Activated gamma-delta T cell (primary cell): ENCODE results near the gene GAD2.

Experiments used
- DNase-seq: peaks from one replicate; lab custom pipeline; 2025; lab: John Stamatoyannopoulos, UW
- total RNA-seq, 2 donors: gene quantifications; one replicate each; lab custom pipeline; 2026; lab: John Stamatoyannopoulos, UW

Gene GAD2
- total RNA-seq: 0 to 0.22 reads per million in 2 donors

- DNase-seq: no peak
Measured at GRCh38 chr10:26216585-26217395, at the start of gene GAD2. Gene GAD2 (plus strand): TSS chr10:26216774. CDS start chr10:26216810, 36 bp downstream.

- no peak for DNase-seq
Measured at GRCh38 chr10:26169466-26169865, 47.1 kb upstream of the GAD2 start.

DNA sequence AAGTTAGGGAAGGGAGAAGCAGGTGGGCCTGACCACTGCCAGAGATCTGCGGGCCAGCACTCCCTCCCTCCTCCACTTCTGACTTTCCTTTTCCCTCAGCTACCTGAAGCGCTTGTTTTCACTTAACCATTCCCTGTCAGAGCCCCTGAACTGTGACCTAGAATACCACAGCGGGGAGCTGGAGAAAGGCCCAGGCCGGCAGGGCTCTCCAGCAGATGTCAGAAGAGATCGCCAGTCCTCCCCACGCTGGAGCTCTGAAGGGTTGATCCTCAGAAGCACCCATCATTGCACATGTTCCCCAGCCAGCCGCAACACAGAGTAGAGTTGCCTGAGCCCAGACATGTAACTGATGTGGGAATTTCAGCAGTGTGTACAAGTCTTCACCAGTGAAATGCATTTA lies 44.4 kb upstream of the GAD2 start:
- no peak for DNase-seq

GRCh38 chr10:26173837-26174236 lies 42.7 kb upstream of the GAD2 start:
- no peak for DNase-seq

GRCh38 chr10:26177341-26177740 lies 39.2 kb upstream of the GAD2 start:
- DNase-seq: no peak

- no peak for DNase-seq
Measured at GRCh38 chr10:26194275-26194674, 22.3 kb upstream of the GAD2 start.

DNA sequence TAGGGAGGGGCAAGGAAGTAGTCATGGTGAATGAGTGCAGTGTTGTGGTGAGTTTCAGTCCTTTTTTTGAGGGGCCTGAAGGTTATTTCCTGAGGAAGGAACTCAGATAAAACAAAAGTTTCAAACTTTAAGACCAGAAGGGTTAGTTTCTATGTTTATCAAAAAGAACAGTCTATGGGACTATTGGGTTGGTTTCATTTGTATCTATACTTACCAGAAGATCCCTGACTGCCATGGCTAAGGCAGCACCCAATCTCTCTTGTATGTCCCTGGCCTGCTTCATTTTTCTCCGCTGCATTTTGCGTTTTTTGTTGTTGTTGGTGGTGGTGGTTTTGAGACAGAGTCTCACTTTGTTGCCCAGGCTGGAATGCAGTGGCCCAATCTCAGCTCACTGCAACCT lies 19.3 kb upstream of the GAD2 start:
- DNase-seq: no peak

DNA sequence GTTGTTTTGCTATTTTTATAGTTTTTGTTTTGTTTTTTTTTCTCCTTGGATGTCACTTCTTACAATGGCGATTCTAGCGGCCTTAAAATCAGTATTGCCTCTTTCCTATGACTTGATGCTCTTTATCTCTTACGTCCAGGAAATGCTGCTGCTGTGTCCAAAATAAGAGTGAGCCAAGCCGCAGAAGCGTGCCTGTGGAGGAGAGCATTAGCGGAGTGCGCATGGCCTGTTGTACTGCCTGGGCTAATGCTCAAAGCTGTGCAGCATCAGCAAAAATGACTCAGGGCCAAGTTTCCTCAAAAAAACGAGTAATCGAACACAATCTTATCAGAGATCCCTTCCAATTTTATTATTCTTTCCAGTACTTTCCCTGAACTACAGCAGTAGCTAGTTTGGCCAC lies 18.5 kb upstream of the GAD2 start:
- no peak for DNase-seq

DNA sequence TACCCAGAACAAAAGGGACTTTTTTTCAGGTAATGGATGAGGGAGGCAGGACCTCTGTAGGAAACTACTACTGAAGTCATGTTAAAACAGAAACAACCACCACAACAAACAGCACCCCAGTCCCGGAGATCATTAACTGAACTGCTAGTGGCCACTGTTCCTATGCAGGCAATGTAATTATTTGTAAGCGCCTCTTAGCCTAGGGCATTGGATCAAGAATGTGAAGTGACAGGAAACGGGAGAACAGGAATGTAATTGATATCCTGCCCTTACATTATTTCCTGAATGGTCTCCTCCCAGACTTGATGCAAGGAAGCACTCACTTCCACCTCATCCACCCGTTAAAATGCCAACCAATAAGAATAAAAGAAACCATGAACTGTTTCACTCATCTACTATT lies 16.7 kb upstream of the GAD2 start:
- DNase-seq: no peak

- DNase-seq: no peak
Measured at GRCh38 chr10:26205223-26205622, 11.4 kb upstream of the GAD2 start.

DNA sequence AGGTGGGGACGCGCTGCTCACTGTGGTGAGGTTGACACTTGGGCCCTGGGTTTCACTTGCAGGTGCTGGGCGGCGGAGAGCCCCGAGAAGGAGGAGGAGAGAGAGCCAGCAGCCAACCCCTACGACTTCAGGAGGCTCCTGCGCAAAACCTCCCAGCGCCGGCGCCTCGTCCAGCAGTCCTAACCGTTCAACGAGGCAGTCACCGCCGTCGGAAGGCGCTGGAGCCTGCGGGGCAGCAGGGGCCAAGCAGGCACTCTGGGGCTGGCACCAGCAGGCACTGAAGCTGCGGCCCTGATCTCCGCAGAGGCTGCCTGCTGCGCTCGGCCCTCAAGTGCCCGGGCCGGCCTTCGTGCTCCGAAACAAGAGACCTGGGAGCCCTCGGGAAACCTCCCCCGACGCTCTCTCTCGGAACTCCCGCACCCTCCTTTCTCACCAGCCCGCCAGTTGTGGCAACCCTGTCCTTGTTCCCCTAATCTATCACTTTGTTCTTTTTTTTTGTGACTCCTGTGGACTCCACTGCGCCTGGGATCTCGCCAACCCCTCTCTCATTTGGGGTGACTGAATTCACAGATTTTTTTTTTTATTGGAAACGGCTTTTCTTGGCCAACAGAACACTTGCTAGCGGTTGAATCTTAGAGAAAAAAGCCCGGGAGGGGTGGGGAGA lies 4.7 kb upstream of the GAD2 start:
- no peak for DNase-seq

GRCh38 chr10:26212511-26212910 lies 4.1 kb upstream of the GAD2 start:
- no peak for DNase-seq

GRCh38 chr10:26213157-26213800 lies 3.3 kb upstream of the GAD2 start:
- no peak for DNase-seq

- DNase-seq: no peak
Measured at GRCh38 chr10:26214004-26214403, 2.6 kb upstream of the GAD2 start.

DNA sequence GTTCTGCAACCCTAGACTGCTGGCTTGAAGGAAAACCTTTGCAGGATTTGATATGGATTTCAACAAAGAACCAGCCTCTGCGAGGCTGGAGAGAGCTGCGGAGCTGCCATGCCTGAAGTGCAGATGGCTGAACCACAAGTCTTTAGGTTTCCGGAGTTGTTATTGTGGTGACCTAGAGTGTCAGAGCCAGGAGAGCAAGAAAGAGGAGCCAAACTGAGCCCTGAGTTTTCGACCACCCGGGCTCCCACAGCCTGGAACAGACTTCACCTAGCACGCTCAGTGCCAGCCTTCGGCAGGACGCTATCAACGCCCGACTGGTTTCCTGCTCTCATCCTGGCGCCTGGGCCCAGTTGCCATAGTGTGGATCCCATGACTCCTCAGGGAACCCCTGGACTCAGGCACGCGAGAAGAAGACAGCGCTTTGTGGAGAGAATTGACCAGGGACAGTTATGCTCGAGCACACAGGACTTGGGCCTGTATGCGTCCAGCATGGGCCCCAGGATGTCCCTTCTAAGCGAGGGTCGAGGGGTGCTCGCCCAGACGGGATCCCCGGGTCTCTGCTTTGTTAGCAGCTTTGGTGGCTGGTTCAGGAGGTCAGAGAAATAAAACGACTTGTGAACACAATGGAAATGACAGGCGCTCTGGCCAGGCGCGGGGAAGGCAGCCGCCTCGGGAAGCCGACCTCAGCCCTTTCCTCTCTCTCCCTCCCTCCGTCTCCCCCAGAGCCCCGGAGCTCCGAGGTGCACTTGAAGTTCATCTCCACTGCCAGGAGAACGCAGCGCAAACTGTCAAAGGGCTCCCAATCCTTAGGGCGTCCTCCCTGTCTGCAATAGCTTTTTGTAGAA lies 1.8 kb upstream of the GAD2 start:
- no peak for DNase-seq

DNA sequence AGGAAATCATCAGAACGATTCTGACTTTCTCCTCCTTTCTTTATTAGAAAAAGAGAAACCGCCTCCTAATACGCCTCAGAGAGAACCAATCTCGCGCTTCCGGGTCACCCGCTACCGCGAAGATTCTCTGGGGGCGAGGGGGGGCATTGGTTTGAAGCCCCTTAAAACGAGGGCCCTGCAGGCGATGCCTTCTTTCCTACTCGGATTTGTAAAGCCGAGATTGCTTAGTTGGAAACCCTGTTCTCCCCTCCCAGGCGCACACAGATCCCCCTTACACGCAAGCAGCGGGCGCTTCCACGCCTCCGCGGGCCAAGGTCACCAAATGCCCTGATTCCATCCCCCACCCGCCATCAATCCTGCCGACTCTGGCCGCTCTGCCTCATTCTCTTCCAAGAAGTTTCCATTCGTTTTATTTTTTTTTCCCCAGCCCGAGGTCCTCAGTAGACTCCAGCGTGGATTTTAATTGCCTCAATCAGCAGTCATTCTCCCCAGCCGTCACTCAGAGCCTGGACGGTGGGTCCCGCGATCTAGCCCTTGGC lies 1.1 kb upstream of the GAD2 start:
- DNase-seq: no peak

- DNase-seq: no peak
Measured at GRCh38 chr10:26215935-26216584, 514 bp upstream of the GAD2 start.

GRCh38 chr10:26217396-26218086 lies 967 bp downstream of the GAD2 start:
- DNase-seq: no peak

DNA sequence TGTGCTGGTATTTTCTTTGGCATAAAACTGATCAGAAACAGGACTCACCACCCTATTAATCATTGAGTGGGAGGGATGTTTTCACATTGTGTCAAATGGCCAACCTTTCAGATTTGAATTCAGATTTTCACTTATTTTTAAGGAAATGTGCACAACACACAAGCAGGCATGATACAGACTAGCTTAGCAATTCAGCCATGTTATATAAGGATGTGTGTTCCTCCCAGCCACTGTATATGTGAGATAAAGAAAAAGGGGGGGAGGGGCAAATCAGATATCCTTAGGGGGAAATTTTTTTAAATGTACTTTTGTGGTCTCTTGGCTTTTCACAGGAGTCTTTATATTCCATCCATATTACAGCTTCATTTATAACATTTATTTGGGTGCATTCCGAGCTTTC lies 3.1 kb downstream of the GAD2 start:
- no peak for DNase-seq

DNA sequence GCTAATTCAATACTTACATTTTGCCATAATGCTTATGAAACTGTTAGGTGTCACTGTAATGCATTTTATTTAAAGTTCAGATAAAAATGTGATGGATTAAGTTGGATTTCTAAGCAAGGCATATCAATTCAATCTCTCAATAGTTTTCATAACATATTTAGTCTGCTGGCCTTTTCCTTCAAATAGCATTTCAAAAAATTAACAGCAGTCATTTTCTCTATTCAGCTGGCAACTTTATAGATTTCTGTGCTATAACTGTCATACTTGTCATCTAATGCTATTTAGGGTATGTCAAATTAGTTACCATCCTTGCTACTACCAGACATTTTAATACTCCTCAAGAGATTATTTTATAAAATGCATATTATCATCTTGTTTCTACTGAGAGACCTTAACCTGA lies 4.3 kb downstream of the GAD2 start:
- no peak for DNase-seq

DNA sequence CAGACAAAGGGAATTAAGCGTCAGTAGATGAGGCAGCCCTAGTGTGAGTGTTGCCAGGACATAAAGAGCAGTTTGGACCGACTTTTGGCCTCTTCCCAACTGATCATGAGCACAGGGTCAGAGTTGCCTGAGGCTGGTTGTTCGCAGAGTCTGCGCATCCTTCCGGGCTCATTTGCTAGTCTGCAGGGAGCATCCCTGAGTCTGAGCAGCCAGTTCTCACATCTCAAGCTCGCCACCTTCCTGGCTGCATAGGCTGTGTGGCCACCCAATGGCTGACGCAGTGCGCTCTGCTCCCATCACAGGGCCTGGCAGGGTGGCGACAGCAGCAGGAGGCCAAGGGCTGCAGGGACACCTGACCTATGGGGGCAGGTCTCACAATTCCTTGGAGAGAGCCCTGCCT lies 5.0 kb downstream of the GAD2 start:
- no peak for DNase-seq
